D721Med (cell line): ENCODE measurements around the gene BCOR.

Source experiments
- DNase-seq: peaks from one replicate; pipeline ENCODE4 v3.0.0; 2011; ENCODE audit warnings: low spot score; ENCODE audit not compliant: insufficient read length
- FAIRE-seq: peaks from 2 replicates; lab custom pipeline; 2011; peaks lifted over from hg19 to GRCh38; lab: Jason Lieb, UNC
- CTCF ChIP-seq: IDR thresholded peaks from 2 replicates; pipeline ENCODE4 v1.5.1; 2012; ENCODE audit warnings: mild to moderate bottlenecking, control low read depth; ENCODE audit not compliant: insufficient read depth; ENCODE audit errors: missing control alignments

BCOR gene

DNA sequence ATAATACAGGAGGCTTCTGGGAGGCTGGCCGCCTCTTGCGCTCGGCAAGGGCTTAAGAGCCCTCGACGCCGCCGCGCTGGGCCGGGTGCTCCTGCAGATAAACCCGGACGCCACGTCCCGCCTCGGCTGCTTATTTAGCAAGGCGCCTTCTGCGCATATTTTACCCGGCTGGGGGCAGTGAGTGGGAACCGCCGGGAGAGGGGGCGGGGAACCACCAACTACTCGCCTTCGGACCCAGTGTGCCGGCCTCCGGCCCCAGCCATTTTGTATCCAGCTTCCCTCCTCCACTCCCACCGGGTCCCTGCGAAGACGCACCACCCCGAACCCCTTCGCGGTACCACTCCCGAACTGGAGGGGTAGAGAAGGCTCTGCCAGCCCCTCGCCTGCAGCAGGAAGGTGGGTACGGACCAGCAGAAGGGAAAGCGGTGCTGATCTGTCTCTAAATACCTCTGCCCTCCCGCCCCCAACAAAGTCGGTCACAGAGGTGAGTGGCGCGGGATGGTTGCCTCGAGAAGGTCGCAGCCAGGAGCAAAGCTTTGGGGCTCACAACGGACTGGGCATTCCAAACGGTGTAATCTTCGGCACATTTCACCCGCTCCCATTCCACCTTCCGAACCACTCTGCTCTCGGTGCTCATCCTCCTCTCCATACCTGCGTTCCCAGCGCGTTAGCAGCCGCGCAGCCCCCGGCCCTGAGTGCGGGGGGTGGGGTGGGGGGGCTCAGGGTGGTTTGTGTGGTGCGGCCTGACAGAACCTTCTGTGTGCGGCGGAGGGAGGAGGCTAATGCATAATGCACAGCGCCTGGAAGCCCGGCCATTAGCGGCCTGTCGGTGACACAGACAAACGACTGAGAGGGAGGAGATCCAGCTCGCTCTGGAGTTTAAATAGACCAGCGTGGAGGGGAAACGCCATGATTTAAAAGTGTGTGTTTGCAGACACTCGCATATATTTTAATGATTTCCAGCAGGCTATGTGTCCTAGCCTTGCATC, 4.9 kb upstream of the BCOR start:
- DNase-seq (no peak), FAIRE-seq (no peak)
- no peak for TF ChIP-seq CTCF

GRCh38 chrX:40101430-40101802, 3.7 kb upstream of the BCOR start:
- DNase-seq = no peak
- TF ChIP-seq CTCF = no peak
- FAIRE-seq = no peak

DNA sequence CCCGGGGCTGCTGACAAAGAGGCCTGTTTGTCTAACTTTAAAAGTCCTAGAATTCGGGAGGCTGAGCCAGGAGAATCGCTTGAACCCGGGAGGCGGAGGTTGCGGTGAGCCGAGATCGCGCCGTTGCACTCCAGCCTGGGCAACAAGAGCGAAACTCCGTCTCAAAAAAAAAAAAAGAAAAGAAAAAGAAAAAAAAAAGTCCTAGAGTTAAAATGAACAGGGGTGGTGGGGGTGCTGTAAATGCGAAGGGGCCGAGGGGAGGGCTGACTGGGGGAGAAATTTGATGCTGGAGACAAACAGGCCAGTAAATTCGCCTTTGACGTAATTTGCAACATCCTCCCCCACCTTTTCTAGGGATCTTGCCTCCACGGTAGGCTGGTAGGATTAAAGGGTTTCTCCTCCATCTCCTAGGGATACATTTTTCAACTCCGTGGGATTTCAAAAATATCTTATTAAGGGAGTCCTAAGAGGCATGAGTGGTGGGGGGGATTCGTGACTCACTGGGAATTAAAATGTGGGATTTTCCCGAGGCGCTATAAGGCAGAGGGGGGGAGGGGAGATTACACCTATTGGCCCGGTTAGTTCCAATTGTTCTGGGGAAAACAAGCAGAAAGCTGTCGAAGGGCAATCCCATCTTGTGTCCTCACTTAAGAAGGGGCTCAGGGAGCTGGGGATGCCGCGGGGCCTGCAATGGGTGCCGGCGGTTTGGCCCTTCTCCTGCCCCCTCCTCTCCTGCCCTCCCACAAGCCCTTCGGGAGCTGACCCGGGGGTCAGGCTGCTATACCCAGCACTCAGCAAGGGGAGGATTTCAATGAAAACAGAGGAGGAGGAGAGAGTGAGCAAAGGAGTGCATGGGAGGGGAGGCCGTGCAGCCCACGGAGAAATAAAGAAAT, 3.0 kb upstream of the BCOR start:
- no peak for TF ChIP-seq CTCF
- DNase-seq (no peak), FAIRE-seq (no peak)

DNA sequence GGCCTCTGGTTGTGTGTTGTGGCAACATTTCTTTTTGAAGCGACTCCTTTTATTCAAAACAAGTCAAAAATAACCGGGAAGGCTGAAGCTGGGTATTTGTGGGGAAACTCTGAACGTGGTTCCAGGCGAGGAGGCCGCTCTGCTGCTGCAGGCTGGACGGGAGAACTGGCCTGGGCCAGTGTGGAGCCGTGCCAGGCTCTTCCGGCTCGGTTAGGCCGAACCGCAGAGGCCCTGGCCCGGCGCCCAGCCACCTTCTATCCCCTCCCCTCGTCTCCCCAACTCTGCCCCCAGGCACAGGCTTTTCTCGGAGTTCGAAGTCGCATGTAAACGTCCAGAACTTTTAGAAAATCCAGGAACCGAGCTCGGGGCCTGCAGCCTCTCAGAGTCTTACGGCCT, 2.4 kb upstream of the BCOR start:
- DNase-seq = no peak
- FAIRE-seq = no peak
- TF ChIP-seq CTCF = no peak

- DNase-seq (no peak), FAIRE-seq (no peak)
- no peak for TF ChIP-seq CTCF
Measured at GRCh38 chrX:40099055-40099958, 1.5 kb upstream of the BCOR start.

GRCh38 chrX:40098264-40099054, 701 bp upstream of the BCOR start:
- no peak for TF ChIP-seq CTCF
- FAIRE-seq (no peak), DNase-seq (no peak)
